ENCODE results near the gene TOLLIP. TPM values are rescaled to one million over a fixed set of nuclear protein-coding genes. Genes with fewer than 3 reads are reported as not detected.

TOLLIP gene
- total RNA-seq, 1 experiment from 2014 or later, result 32.3 TPM

DNA sequence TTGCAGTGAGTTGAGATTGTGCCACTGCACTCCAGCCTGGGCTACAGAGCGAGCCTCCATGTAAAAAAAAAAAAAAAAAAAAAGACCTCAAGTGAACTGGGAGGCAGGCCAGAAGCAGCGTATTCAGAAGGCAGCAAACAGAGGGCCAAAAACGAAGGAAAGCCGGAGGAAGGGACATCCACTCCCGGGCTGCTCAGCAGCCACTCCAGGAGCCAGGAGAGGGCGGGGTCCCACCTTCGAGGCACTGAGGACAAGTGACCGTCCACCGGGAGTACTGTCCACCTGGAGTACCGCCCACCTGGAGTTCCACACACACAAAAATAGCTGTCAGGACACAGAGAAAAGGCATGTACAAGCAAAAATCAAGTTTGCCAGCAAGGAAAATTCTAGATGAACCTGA is 5.5 kb downstream of the TOLLIP start:
- Mint-ChIP-seq H3K36me3 (no peaks in the 10 kb centered on the region), H3K27me3 (ENCODE audit: low read depth) (no peaks in the 10 kb centered on the region), H3K4me1 (peaks cover 24% of the 10 kb centered on the region), H3K4me3 (no peak overlapping the region), H3K9me3 (no peaks in the 10 kb centered on the region), H3K27ac (no peak overlapping the region)
- POLR2A ChIA-PET, result no interaction called here
- ATAC-seq (no peak), DNase-seq (ENCODE audit: low spot score) (no peak)
- CTCF ChIA-PET, result interaction anchor here (0.6 to 1.5 kb wide), 3 partner anchors 45 to 555 kb away, joined by 3 to 4 read pairs (median 4); partner anchors contain the start of gene BRSK2
- TF ChIP-seq, protein P1, sequence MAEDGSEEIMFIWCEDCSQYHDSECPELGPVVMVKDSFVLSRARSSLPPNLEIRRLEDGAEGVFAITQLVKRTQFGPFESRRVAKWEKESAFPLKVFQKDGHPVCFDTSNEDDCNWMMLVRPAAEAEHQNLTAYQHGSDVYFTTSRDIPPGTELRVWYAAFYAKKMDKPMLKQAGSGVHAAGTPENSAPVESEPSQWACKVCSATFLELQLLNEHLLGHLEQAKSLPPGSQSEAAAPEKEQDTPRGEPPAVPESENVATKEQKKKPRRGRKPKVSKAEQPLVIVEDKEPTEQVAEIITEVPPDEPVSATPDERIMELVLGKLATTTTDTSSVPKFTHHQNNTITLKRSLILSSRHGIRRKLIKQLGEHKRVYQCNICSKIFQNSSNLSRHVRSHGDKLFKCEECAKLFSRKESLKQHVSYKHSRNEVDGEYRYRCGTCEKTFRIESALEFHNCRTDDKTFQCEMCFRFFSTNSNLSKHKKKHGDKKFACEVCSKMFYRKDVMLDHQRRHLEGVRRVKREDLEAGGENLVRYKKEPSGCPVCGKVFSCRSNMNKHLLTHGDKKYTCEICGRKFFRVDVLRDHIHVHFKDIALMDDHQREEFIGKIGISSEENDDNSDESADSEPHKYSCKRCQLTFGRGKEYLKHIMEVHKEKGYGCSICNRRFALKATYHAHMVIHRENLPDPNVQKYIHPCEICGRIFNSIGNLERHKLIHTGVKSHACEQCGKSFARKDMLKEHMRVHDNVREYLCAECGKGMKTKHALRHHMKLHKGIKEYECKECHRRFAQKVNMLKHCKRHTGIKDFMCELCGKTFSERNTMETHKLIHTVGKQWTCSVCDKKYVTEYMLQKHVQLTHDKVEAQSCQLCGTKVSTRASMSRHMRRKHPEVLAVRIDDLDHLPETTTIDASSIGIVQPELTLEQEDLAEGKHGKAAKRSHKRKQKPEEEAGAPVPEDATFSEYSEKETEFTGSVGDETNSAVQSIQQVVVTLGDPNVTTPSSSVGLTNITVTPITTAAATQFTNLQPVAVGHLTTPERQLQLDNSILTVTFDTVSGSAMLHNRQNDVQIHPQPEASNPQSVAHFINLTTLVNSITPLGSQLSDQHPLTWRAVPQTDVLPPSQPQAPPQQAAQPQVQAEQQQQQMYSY (CRISPR knock-in tag; IDR thresholded peaks at IDR 0.05), result no peak
- no peak for TF ChIP-seq GRHL2 (CRISPR knock-in tag; IDR thresholded peaks at IDR 0.05; ENCODE audit: insufficient replicate concordance, severe bottlenecking)
- TF ChIP-seq SMAD3 (CRISPR knock-in tag; IDR thresholded peaks at IDR 0.05; ENCODE audit: borderline replicate concordance), result no peak
- no peak for TF ChIP-seq SP1 (CRISPR knock-in tag; conservative IDR thresholded peaks at IDR 0.05)
- TF ChIP-seq, protein P2, sequence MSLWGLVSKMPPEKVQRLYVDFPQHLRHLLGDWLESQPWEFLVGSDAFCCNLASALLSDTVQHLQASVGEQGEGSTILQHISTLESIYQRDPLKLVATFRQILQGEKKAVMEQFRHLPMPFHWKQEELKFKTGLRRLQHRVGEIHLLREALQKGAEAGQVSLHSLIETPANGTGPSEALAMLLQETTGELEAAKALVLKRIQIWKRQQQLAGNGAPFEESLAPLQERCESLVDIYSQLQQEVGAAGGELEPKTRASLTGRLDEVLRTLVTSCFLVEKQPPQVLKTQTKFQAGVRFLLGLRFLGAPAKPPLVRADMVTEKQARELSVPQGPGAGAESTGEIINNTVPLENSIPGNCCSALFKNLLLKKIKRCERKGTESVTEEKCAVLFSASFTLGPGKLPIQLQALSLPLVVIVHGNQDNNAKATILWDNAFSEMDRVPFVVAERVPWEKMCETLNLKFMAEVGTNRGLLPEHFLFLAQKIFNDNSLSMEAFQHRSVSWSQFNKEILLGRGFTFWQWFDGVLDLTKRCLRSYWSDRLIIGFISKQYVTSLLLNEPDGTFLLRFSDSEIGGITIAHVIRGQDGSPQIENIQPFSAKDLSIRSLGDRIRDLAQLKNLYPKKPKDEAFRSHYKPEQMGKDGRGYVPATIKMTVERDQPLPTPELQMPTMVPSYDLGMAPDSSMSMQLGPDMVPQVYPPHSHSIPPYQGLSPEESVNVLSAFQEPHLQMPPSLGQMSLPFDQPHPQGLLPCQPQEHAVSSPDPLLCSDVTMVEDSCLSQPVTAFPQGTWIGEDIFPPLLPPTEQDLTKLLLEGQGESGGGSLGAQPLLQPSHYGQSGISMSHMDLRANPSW (CRISPR knock-in tag; conservative IDR thresholded peaks at IDR 0.05; ENCODE audit: low read depth), result no peak
- TF ChIP-seq, protein P3, sequence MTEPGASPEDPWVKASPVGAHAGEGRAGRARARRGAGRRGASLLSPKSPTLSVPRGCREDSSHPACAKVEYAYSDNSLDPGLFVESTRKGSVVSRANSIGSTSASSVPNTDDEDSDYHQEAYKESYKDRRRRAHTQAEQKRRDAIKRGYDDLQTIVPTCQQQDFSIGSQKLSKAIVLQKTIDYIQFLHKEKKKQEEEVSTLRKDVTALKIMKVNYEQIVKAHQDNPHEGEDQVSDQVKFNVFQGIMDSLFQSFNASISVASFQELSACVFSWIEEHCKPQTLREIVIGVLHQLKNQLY (CRISPR knock-in tag; IDR thresholded peaks at IDR 0.05), result no peak
- TF ChIP-seq, protein P4, sequence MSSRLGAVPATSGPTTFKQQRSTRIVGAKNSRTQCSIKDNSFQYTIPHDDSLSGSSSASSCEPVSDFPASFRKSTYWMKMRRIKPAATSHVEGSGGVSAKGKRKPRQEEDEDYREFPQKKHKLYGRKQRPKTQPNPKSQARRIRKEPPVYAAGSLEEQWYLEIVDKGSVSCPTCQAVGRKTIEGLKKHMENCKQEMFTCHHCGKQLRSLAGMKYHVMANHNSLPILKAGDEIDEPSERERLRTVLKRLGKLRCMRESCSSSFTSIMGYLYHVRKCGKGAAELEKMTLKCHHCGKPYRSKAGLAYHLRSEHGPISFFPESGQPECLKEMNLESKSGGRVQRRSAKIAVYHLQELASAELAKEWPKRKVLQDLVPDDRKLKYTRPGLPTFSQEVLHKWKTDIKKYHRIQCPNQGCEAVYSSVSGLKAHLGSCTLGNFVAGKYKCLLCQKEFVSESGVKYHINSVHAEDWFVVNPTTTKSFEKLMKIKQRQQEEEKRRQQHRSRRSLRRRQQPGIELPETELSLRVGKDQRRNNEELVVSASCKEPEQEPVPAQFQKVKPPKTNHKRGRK (CRISPR knock-in tag; IDR thresholded peaks at IDR 0.05; ENCODE audit: borderline replicate concordance), result no peak
- TF ChIP-seq TEAD1 (CRISPR knock-in tag; IDR thresholded peaks at IDR 0.05), result no peak
- TF ChIP-seq, protein P5, sequence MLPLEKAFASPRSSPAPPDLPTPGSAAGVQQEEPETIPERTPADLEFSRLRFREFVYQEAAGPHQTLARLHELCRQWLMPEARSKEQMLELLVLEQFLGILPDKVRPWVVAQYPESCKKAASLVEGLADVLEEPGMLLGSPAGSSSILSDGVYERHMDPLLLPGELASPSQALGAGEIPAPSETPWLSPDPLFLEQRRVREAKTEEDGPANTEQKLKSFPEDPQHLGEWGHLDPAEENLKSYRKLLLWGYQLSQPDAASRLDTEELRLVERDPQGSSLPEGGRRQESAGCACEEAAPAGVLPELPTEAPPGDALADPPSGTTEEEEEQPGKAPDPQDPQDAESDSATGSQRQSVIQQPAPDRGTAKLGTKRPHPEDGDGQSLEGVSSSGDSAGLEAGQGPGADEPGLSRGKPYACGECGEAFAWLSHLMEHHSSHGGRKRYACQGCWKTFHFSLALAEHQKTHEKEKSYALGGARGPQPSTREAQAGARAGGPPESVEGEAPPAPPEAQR (CRISPR knock-in tag; IDR thresholded peaks at IDR 0.05), result no peak
- TF ChIP-seq HMGA2 (CRISPR knock-in tag; IDR thresholded peaks at IDR 0.05), result no peak
- TF ChIP-seq FOXJ3 (CRISPR knock-in tag; IDR thresholded peaks at IDR 0.05; ENCODE audit: borderline replicate concordance), result no peak
- no peak for TF ChIP-seq ZNF317 (CRISPR knock-in tag; IDR thresholded peaks at IDR 0.05; ENCODE audit: borderline replicate concordance, low read depth)
- TF ChIP-seq, protein P6, sequence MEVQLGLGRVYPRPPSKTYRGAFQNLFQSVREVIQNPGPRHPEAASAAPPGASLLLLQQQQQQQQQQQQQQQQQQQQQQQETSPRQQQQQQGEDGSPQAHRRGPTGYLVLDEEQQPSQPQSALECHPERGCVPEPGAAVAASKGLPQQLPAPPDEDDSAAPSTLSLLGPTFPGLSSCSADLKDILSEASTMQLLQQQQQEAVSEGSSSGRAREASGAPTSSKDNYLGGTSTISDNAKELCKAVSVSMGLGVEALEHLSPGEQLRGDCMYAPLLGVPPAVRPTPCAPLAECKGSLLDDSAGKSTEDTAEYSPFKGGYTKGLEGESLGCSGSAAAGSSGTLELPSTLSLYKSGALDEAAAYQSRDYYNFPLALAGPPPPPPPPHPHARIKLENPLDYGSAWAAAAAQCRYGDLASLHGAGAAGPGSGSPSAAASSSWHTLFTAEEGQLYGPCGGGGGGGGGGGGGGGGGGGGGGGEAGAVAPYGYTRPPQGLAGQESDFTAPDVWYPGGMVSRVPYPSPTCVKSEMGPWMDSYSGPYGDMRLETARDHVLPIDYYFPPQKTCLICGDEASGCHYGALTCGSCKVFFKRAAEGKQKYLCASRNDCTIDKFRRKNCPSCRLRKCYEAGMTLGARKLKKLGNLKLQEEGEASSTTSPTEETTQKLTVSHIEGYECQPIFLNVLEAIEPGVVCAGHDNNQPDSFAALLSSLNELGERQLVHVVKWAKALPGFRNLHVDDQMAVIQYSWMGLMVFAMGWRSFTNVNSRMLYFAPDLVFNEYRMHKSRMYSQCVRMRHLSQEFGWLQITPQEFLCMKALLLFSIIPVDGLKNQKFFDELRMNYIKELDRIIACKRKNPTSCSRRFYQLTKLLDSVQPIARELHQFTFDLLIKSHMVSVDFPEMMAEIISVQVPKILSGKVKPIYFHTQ (CRISPR knock-in tag; IDR thresholded peaks at IDR 0.05), result no peak
- TF ChIP-seq, protein P7, sequence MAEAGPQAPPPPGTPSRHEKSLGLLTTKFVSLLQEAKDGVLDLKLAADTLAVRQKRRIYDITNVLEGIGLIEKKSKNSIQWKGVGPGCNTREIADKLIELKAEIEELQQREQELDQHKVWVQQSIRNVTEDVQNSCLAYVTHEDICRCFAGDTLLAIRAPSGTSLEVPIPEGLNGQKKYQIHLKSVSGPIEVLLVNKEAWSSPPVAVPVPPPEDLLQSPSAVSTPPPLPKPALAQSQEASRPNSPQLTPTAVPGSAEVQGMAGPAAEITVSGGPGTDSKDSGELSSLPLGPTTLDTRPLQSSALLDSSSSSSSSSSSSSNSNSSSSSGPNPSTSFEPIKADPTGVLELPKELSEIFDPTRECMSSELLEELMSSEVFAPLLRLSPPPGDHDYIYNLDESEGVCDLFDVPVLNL (CRISPR knock-in tag; IDR thresholded peaks at IDR 0.05; ENCODE audit: borderline replicate concordance, low read depth), result no peak

Measured in WTC11 (cell line).